Heart left ventricle (tissue), 16 donors: ENCODE data around the gene TANK. TPM values are rescaled to one million over a fixed set of nuclear protein-coding genes. Genes with fewer than 3 reads are reported as not detected.
A peak's percentile ranks its signal among the peaks of the same experiment; 100 is the strongest.

Source experiments
- ATAC-seq, 4 donors: fragments of 200-7000 bp; cut with Tn5 transposase; one replicate each; pipeline ENCODE4 v1.9.1; 2020 to 2022; ENCODE audit warnings: moderate library complexity in 4 of 4, mild to moderate bottlenecking in 3 of 4, moderate number of reproducible peaks in 1 of 4
- DNase-seq, 5 donors: peaks; one replicate each; pipeline ENCODE4 v3.0.0-alpha.2; 2020
- H3K27ac ChIP-seq, 12 donors: fragments of 200-600 bp; sonication (generic) in 4 of 12; one replicate each; pipeline versions ENCODE4 v1.5.0 to v1.8.0; 2016 to 2022; ENCODE audit warnings: mild to moderate bottlenecking in 2 of 12
- H3K27me3 ChIP-seq, 9 donors: fragments of 200-600 bp; sonication (generic) in 2 of 9; one replicate each; pipeline versions ENCODE4 v1.5.1 to v1.8.0; 2016 to 2022; ENCODE audit warnings: mild to moderate bottlenecking in 3 of 9
- H3K36me3 ChIP-seq, 9 donors: fragments of 200-600 bp; sonication (generic) in 2 of 9; one replicate each; pipeline versions ENCODE4 v1.5.0 to v1.8.0; 2018 to 2022; ENCODE audit warnings: mild to moderate bottlenecking in 2 of 9
- H3K4me1 ChIP-seq, 12 donors: fragments of 200-600 bp; sonication (generic) in 4 of 12; one replicate each; pipeline versions ENCODE4 v1.5.0 to v1.8.0; 2016 to 2022; ENCODE audit warnings: mild to moderate bottlenecking in 3 of 12
- H3K4me3 ChIP-seq, 12 donors: fragments of 200-600 bp; sonication (generic) in 4 of 12; one replicate each; pipeline versions ENCODE4 v1.5.0 to v1.8.0; 2017 to 2022; ENCODE audit warnings: mild to moderate bottlenecking in 9 of 12, moderate library complexity in 4 of 12
- H3K9me3 ChIP-seq, 12 donors: fragments of 200-600 bp; sonication (generic) in 4 of 12; one replicate each; pipeline versions ENCODE4 v1.5.0 to v1.8.0; 2016 to 2022; ENCODE audit warnings: mild to moderate bottlenecking in 1 of 12
- POLR2A ChIP-seq, 2 donors: fragments of 450-650 bp; IDR thresholded peaks; one replicate each; pipeline ENCODE4 v1.6.1; 2017; ENCODE audit warnings: antibody characterized with exemption in 2 of 2, mild to moderate bottlenecking in 2 of 2, moderate library complexity in 2 of 2
- WGBS, 4 donors: extraction: QIAGEN DNeasy Blood & Tissue Kit in 2 of 4; methylation state at CpG; one replicate each; pipeline versions ENCODE4 v1.1.5 to v1.1.7; 2013 to 2018; 5-methylcytosine and 5-hydroxymethylcytosine counted together
- intact Hi-C, 10 donors: fragments of 100-400 bp; cut with DNase I; formaldehyde crosslinking; loops; one replicate each; pipeline versions ENCODE4 v1.11.1 to v1.14.2; 2022
- polyA plus RNA-seq, 2 donors: library from polyadenylated mRNA; stranded (reverse); fragments of 200-250 nt; gene quantifications; one replicate each; pipeline ENCODE4 v1.2.3, GENCODE V29; 2013
- total RNA-seq, 9 donors: library from RNA; depleted of rRNA in 2 of 9; stranded (reverse); fragments of >200 nt in 2 of 9; fragmentation: NEBNext Ultra II Directional in 3 of 9; extraction: Animal tissue kit (Norgen Biotek cat#: 25700) in 3 of 9; gene quantifications; one replicate each; pipeline versions ENCODE4 v1.1.0 to v1.2.4, GENCODE V29; 2016 to 2023
- TF ChIP-seq, protein P1 (sequence below), 12 donors: fragments of 200-600 bp; sonication (generic) in 4 of 12; IDR thresholded peaks; one replicate each; pipeline versions ENCODE4 v1.5.0 to v1.8.0; 2018 to 2022; ENCODE audit warnings: antibody characterized with exemption in 12 of 12, mild to moderate bottlenecking in 5 of 12
- donor health status: ischemic (EF 13 %, LVEDD 7.1; RV severe dilation, severe dysfunction).
- donor health status: healthy with polysubstance abuse.
- donor health status: DM: no; HTN: yes; CAD: no.
- donor health status: DM: no; HTN: no; CAD: no.
- donor health status: ischemic (EF 25% LVEDD 6.9; RV normal size, moderate dysfunction).
- donor health status: ischemic (EF 25% LVEDD 5.7; RV mildly dilated, moderate dysfunction).
- donor health status: healthy.
- donor health status: DM: yes; HTN: yes; CAD: no.
- donor health status: ischemic (EF 35%, LVEDD 5.7; RV mildly dilated, moderate dysfunction).
- donor health status: nonischemic (EF 11% LVEDD 7.7; RV severe dilation, severe dysfunction).
- donor health status: DM: yes; HTN: yes; CAD: no.
- donor health status: PGD.
- donor health status: ischemic (EF 29% LVEDD 5.4; RV normal size, mild dysfunction).
- donor health status: nonischemic (EF 23%, LVEDD 6.1; RV moderate dilation, normal function).

The TANK gene
- total and polyA plus RNA-seq, 11 donors = 15.4 to 58.5 (median 32.4) TPM

DNA sequence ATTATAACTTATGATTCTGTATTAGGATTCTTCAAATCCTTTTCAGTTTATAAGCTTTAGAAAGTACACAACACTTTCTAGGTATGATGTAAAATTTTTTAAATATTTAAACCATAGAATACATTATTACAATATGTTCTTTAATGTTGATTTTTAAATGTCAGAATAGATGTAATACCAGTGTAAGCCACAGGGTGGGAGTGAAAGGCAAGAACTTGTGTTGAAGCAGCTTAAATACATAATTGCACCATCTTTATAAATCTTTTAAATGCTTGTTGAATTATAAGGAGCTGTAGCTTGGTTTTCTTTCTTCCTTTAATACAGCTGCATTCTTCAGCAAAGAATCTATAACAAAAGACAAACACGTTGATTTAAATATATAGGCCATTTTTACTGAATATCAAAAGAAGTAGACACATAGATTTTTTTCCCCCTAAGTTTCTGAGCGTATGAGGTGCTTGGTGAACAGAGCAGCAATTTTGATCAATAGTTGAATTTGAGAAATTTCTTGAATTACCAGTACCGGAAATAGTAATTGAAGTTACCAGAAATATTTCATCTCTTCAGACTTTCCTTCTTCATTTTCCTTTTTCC is 63.0 kb downstream of the TANK start:
- no peaks in the 10 kb centered on the region for H3K9me3 ChIP-seq
- no peaks in the 10 kb centered on the region for H3K27me3 ChIP-seq
- H3K36me3 ChIP-seq = peaks cover 0 to 73% (median 48%) of the 10 kb centered on the region in 9 donors
- no peak overlapping the region for H3K4me3 ChIP-seq
- no peak for DNase-seq
- 69 to 77% (median 74%) methylated on average over 3 of the region's 3 CpGs for WGBS, 4 donors
- TF ChIP-seq, protein P1, sequence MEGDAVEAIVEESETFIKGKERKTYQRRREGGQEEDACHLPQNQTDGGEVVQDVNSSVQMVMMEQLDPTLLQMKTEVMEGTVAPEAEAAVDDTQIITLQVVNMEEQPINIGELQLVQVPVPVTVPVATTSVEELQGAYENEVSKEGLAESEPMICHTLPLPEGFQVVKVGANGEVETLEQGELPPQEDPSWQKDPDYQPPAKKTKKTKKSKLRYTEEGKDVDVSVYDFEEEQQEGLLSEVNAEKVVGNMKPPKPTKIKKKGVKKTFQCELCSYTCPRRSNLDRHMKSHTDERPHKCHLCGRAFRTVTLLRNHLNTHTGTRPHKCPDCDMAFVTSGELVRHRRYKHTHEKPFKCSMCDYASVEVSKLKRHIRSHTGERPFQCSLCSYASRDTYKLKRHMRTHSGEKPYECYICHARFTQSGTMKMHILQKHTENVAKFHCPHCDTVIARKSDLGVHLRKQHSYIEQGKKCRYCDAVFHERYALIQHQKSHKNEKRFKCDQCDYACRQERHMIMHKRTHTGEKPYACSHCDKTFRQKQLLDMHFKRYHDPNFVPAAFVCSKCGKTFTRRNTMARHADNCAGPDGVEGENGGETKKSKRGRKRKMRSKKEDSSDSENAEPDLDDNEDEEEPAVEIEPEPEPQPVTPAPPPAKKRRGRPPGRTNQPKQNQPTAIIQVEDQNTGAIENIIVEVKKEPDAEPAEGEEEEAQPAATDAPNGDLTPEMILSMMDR (IDR thresholded peaks at IDR 0.05) = peak; percentile 69 to 88 (median 76)
- no peak for TF ChIP-seq POLR2A (IDR thresholded peaks at IDR 0.05)
- H3K4me1 ChIP-seq = no peaks in the 10 kb centered on the region
- no peak overlapping the region for H3K27ac ChIP-seq
- peak in 1 of 4 donors; percentile 50 for ATAC-seq
- intact Hi-C loops = loop anchor here in 8 of 10 donors (2.0 to 5.0 kb wide), 3 partner anchors 48 to 50 kb away; no protein-coding TSS in a partner anchor

GRCh38 chr2:161228511-161229240 is 68.4 kb downstream of the TANK start:
- peaks cover 0 to 89% (median 78%) of the 10 kb centered on the region in 9 donors for H3K36me3 ChIP-seq
- no peaks in the 10 kb centered on the region for H3K9me3 ChIP-seq
- no peak overlapping the region for H3K4me3 ChIP-seq
- no peak overlapping the region for H3K27ac ChIP-seq
- 93 to 97% (median 95%) methylated on average over 6 of the region's 6 CpGs for WGBS, 4 donors
- no peaks in the 10 kb centered on the region for H3K27me3 ChIP-seq
- ATAC-seq (no peak), DNase-seq (no peak)
- TF ChIP-seq, protein P1 (IDR thresholded peaks at IDR 0.05) = no peak
- no peak for TF ChIP-seq POLR2A (IDR thresholded peaks at IDR 0.05)
- intact Hi-C loops = no loop called here
- H3K4me1 ChIP-seq = no peaks in the 10 kb centered on the region

- WGBS, 4 donors = 77 to 90% (median 85%) methylated on average over 4 of the region's 4 CpGs
- ATAC-seq (no peak), DNase-seq (no peak)
- Histone ChIP-seq H3K4me3 (no peak overlapping the region), H3K4me1 (peaks cover 0 to under 1% (median 0%) of the 10 kb centered on the region in 12 donors), H3K36me3 (peaks cover 0 to 83% (median 61%) of the 10 kb centered on the region in 9 donors), H3K9me3 (no peaks in the 10 kb centered on the region), H3K27ac (no peak overlapping the region), H3K27me3 (no peaks in the 10 kb centered on the region)
- TF ChIP-seq, protein P1 (IDR thresholded peaks at IDR 0.05) = no peak
- TF ChIP-seq POLR2A (IDR thresholded peaks at IDR 0.05) = no peak
- intact Hi-C loops = no loop called here
Observed at GRCh38 chr2:161230959-161231358, 70.7 kb downstream of the TANK start.

DNA sequence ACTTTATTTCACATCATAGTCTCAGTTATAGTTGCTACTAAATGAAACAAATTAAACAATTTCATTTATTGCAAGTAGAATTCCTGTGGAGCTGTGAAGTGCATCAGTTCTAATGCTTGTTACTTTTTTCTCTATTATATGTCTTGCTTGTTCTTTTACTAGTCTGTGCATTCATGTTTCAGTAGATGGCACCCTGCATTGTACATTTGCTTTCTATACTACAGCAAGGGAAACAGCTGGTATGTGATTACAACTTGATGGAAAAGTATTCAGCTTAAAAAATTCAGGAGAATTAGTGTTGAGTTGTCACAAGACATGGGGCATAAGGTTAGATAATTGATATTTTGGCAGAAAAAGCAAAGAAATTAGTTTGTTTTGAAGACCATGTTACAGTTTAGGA is 72.3 kb downstream of the TANK start:
- H3K27me3 ChIP-seq = no peaks in the 10 kb centered on the region
- no peaks in the 10 kb centered on the region for H3K9me3 ChIP-seq
- TF ChIP-seq, protein P1 (IDR thresholded peaks at IDR 0.05) = no peak
- TF ChIP-seq POLR2A (IDR thresholded peaks at IDR 0.05) = no peak
- no peak overlapping the region for H3K4me3 ChIP-seq
- H3K4me1 ChIP-seq = peaks cover 0 to 15% (median 5%) of the 10 kb centered on the region in 12 donors
- no peak overlapping the region for H3K27ac ChIP-seq
- peaks cover 0 to 72% (median 45%) of the 10 kb centered on the region in 9 donors for H3K36me3 ChIP-seq
- no peak for ATAC-seq
- intact Hi-C loops = no loop called here
- no peak for DNase-seq
